ENCODE results near the gene OR2S2. TPM values are rescaled to one million over a fixed set of nuclear protein-coding genes. Genes with fewer than 3 reads are reported as not detected.
"Not testable (repeated sequence)": the region's sequence is repeated elsewhere in the genome, so short reads cannot be mapped to it uniquely, and the experiment has no call there.

OR2S2 gene
- total RNA-seq, 3 donors from 2014 or later: not detected

GRCh38 chr9:35919212-35920008, 38.5 kb downstream of the OR2S2 start:
- no peaks in the 10 kb centered on the region for H3K9me3 ChIP-seq
- DNase-seq: no peak
- H3K4me1 ChIP-seq (ENCODE audit: low read depth): peaks cover 38% of the 10 kb centered on the region

GRCh38 chr9:35918780-35919179, 39.2 kb downstream of the OR2S2 start:
- peaks cover 38% of the 10 kb centered on the region for H3K4me1 ChIP-seq (ENCODE audit: low read depth)
- intact Hi-C loops (cut with DNase I, micrococcal nuclease): no loop called here
- DNase-seq (no peak), ATAC-seq (no peak)
- H3K4me3 ChIP-seq: no peak overlapping the region
- no peaks in the 10 kb centered on the region for H3K36me3 ChIP-seq (ENCODE audit: low read depth)
- TF ChIP-seq CTCF (IDR thresholded peaks at IDR 0.05): no peak
- H3K9me3 ChIP-seq: no peaks in the 10 kb centered on the region

More at GRCh38 chr9:35919212-35920008, 38.5 kb downstream of the OR2S2 start:
- Histone ChIP-seq H3K4me3 (no peak overlapping the region), H3K36me3 (ENCODE audit: low read depth) (no peaks in the 10 kb centered on the region)
- no peak for TF ChIP-seq CTCF (IDR thresholded peaks at IDR 0.05)
- ATAC-seq: peak; percentile 3
- intact Hi-C loops (cut with DNase I, micrococcal nuclease): no loop called here

GRCh38 chr9:35917261-35917660, 40.7 kb downstream of the OR2S2 start:
- H3K4me1 ChIP-seq (ENCODE audit: low read depth): peaks cover 29% of the 10 kb centered on the region

GRCh38 chr9:35915681-35916294, 42.2 kb downstream of the OR2S2 start:
- H3K4me1 ChIP-seq (ENCODE audit: low read depth): peaks cover 34% of the 10 kb centered on the region
- DNase-seq: peak; percentile 62 to 70 (median 67)
- peak; percentile 31 for ATAC-seq

More at GRCh38 chr9:35917261-35917660, 40.7 kb downstream of the OR2S2 start:
- DNase-seq (peak in 1 of 3 donors; percentile 51), ATAC-seq (no peak)
- no peak for TF ChIP-seq CTCF (IDR thresholded peaks at IDR 0.05)
- H3K9me3 ChIP-seq: no peaks in the 10 kb centered on the region
- no peak overlapping the region for H3K4me3 ChIP-seq
- no peaks in the 10 kb centered on the region for H3K36me3 ChIP-seq (ENCODE audit: low read depth)
- intact Hi-C loops (cut with DNase I, micrococcal nuclease): no loop called here

GRCh38 chr9:35914301-35914807, 43.6 kb downstream of the OR2S2 start:
- peaks cover 49% of the 10 kb centered on the region for H3K4me1 ChIP-seq (ENCODE audit: low read depth)
- no peaks in the 10 kb centered on the region for H3K36me3 ChIP-seq (ENCODE audit: low read depth)
- no peak overlapping the region for H3K4me3 ChIP-seq
- DNase-seq (peak; percentile 74 to 85 (median 80)), ATAC-seq (peak; percentile 67)
- TF ChIP-seq CTCF (IDR thresholded peaks at IDR 0.05): no peak
- no peaks in the 10 kb centered on the region for H3K9me3 ChIP-seq
- intact Hi-C loops (cut with DNase I, micrococcal nuclease): no loop called here

More at GRCh38 chr9:35915681-35916294, 42.2 kb downstream of the OR2S2 start:
- Histone ChIP-seq H3K9me3 (no peaks in the 10 kb centered on the region), H3K36me3 (ENCODE audit: low read depth) (no peaks in the 10 kb centered on the region), H3K4me3 (no peak overlapping the region)
- no peak for TF ChIP-seq CTCF (IDR thresholded peaks at IDR 0.05)
- intact Hi-C loops (cut with DNase I, micrococcal nuclease): no loop called here

GRCh38 chr9:35913429-35913828, 44.5 kb downstream of the OR2S2 start:
- peaks cover 54% of the 10 kb centered on the region for H3K4me1 ChIP-seq (ENCODE audit: low read depth)
- H3K4me3 ChIP-seq; H3K9me3 ChIP-seq; intact Hi-C loops (cut with DNase I, micrococcal nuclease); H3K36me3 ChIP-seq (ENCODE audit: low read depth); ATAC-seq; DNase-seq: not testable (repeated sequence)

Measured in mucosa of descending colon (tissue), 3 donors.